Left ventricle myocardium inferior (tissue), 1 donor: ENCODE measurements around the gene CHD5. TPM values are rescaled to one million over a fixed set of nuclear protein-coding genes. Genes with fewer than 3 reads are reported as not detected.

Experiments used
- DNase-seq: peaks from one replicate; pipeline ENCODE4 v3.0.0-alpha.2; 2020
- H3K27ac ChIP-seq: fragments of 200-600 bp; replicated peaks from 2 replicates; pipeline ENCODE4 v1.8.0; 2021
- H3K27me3 ChIP-seq: fragments of 200-600 bp; 2 replicates; pipeline ENCODE4 v1.8.0; 2021; ENCODE audit warnings: low read depth
- H3K36me3 ChIP-seq: fragments of 200-600 bp; 2 replicates; pipeline ENCODE4 v1.8.0; 2021
- H3K4me1 ChIP-seq: fragments of 200-600 bp; 2 replicates; pipeline ENCODE4 v1.8.0; 2021
- H3K4me3 ChIP-seq: fragments of 200-600 bp; 2 replicates; pipeline ENCODE4 v1.8.0; 2021; ENCODE audit warnings: mild to moderate bottlenecking, moderate library complexity
- H3K9me3 ChIP-seq: fragments of 200-600 bp; replicated peaks from 2 replicates; pipeline ENCODE4 v1.8.0; 2021
- CTCF ChIP-seq: fragments of 200-600 bp; IDR thresholded peaks from 2 replicates; pipeline ENCODE4 v1.8.0; 2021; ENCODE audit warnings: antibody characterized with exemption, mild to moderate bottlenecking, borderline replicate concordance
- intact Hi-C: fragments of 100-400 bp; cut with micrococcal nuclease; formaldehyde crosslinking; loops from one replicate; pipeline ENCODE4 v1.11.0; 2022
- total RNA-seq: library from RNA; stranded (reverse); fragmentation: NEBNext Ultra II Directional; extraction: Animal tissue kit (Norgen Biotek cat#: 25700); gene quantifications from one replicate; pipeline ENCODE4 v1.2.1, GENCODE V29; 2021
- donor health status: DM: no; HTN: yes; CAD: no; lungs with severe emphysema.

CHD5 gene
- total RNA-seq, 1 donor from 2014 or later, result 0.19 TPM

- H3K4me1 ChIP-seq, result peaks cover 7% of the 10 kb centered on the region
- no peaks in the 10 kb centered on the region for H3K9me3 ChIP-seq
- H3K4me3 ChIP-seq, result no peak overlapping the region
- H3K27me3 ChIP-seq, result peaks cover 6% of the 10 kb centered on the region
- intact Hi-C loops, result loop anchor here (10.0 kb wide), 1 partner anchor 131 kb away; no protein-coding TSS in a partner anchor
- peak; percentile 55 for TF ChIP-seq CTCF
- no peak for DNase-seq
- peaks cover 51% of the 10 kb centered on the region for H3K36me3 ChIP-seq
- no peak overlapping the region for H3K27ac ChIP-seq
These were observed 5.7 kb upstream of the CHD5 start for GRCh38 chr1:6185635-6186382.

GRCh38 chr1:6185151-6185550 lies 5.0 kb upstream of the CHD5 start:
- Histone ChIP-seq H3K9me3 (no peaks in the 10 kb centered on the region), H3K4me3 (no peak overlapping the region), H3K27me3 (peaks cover 13% of the 10 kb centered on the region), H3K36me3 (peaks cover 45% of the 10 kb centered on the region), H3K4me1 (peaks cover 13% of the 10 kb centered on the region), H3K27ac (no peak overlapping the region)
- TF ChIP-seq CTCF, result no peak
- intact Hi-C loops, result loop anchor here (10.0 kb wide), 1 partner anchor 130 kb away; no protein-coding TSS in a partner anchor
- DNase-seq, result no peak

GRCh38 chr1:6184083-6184783 lies 4.1 kb upstream of the CHD5 start:
- Histone ChIP-seq H3K4me3 (no peak overlapping the region), H3K27ac (no peak overlapping the region), H3K4me1 (peaks cover 20% of the 10 kb centered on the region), H3K27me3 (peaks cover 21% of the 10 kb centered on the region), H3K36me3 (peaks cover 36% of the 10 kb centered on the region), H3K9me3 (no peaks in the 10 kb centered on the region)
- intact Hi-C loops, result loop anchor here (10.0 kb wide), 1 partner anchor 129 kb away; no protein-coding TSS in a partner anchor
- DNase-seq, result no peak
- no peak for TF ChIP-seq CTCF

GRCh38 chr1:6183520-6183989 lies 3.4 kb upstream of the CHD5 start:
- H3K36me3 ChIP-seq, result peaks cover 29% of the 10 kb centered on the region
- no peak overlapping the region for H3K4me3 ChIP-seq
- H3K9me3 ChIP-seq, result no peaks in the 10 kb centered on the region
- H3K27ac ChIP-seq, result no peak overlapping the region
- DNase-seq, result no peak
- no peak for TF ChIP-seq CTCF
- H3K27me3 ChIP-seq, result peaks cover 27% of the 10 kb centered on the region
- intact Hi-C loops, result loop anchor here (10.0 kb wide), 1 partner anchor 129 kb away; no protein-coding TSS in a partner anchor
- peaks cover 27% of the 10 kb centered on the region for H3K4me1 ChIP-seq

- Histone ChIP-seq H3K27ac (no peak overlapping the region), H3K9me3 (no peaks in the 10 kb centered on the region), H3K27me3 (peaks cover 49% of the 10 kb centered on the region), H3K4me1 (peaks cover 27% of the 10 kb centered on the region), H3K36me3 (peaks cover 10% of the 10 kb centered on the region), H3K4me3 (no peak overlapping the region)
- no peak for DNase-seq
- no peak for TF ChIP-seq CTCF
- intact Hi-C loops, result loop anchor here (10.0 kb wide), 1 partner anchor 127 kb away; no protein-coding TSS in a partner anchor
These were observed 1.2 kb upstream of the CHD5 start for GRCh38 chr1:6181347-6181770.
